ENCODE data around the gene PYM1.

DNA sequence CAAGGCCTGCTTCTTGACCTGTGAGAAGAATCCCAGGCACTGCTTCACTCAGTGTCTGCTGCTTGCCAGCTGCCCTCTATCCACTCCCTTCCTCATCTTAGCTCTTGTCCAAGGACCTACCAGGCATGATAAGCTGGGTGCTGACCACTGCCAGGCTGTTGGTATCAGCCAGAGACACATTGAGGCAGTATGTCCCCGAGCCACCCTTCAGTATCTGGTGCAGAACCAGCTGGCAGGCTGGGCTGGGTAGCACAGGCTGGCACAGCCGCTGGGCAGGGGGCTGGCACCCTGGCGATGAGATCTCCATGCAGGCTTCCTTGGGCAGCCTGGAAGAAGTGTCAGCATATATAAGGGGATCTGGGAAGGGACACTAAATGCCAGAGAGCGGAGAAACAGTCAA lies 27.6 kb upstream of the PYM1 start:
- TF ChIP-seq POLR2AphosphoS5 (IDR thresholded peaks at IDR 0.05; ENCODE audit: low read depth, low read length) (no peak), POLR2A (IDR thresholded peaks at IDR 0.05; ENCODE audit: low read depth, low read length) (no peak), TAF1 (IDR thresholded peaks at IDR 0.05; ENCODE audit: low read depth, low read length) (no peak)

Data from GM12891 (cell line).